Thyroid gland (tissue), 4 donors: Measurements from ENCODE around the gene MGMT.

Experiments
- CTCF ChIP-seq, 6 experiments: fragments of 200-600 bp in 3 of 6; fragments of 450-650 bp in 3 of 6; sonication (generic) in 3 of 6; IDR thresholded peaks; one replicate each; pipeline ENCODE4 v1.5.1; 2016 to 2019; ENCODE audit warnings: antibody characterized with exemption in 6 of 6, mild to moderate bottlenecking in 2 of 6, inconsistent platforms in 1 of 6, moderate library complexity in 1 of 6
- POLR2A ChIP-seq, 2 donors: fragments of 450-650 bp; IDR thresholded peaks; one replicate each; pipeline ENCODE4 v1.6.1; 2017; ENCODE audit warnings: antibody characterized with exemption in 2 of 2, mild to moderate bottlenecking in 2 of 2, moderate library complexity in 1 of 2

- TF ChIP-seq POLR2A (IDR thresholded peaks at IDR 0.05) (no peak), CTCF (IDR thresholded peaks at IDR 0.05) (no peak)
Measured at GRCh38 chr10:129472696-129473555, 5.9 kb downstream of the MGMT start.
